KMS-11 (cell line): Measurements from ENCODE around the gene ANKRD1.

Experiments used
- H2AFZ ChIP-seq: fragments of 200-600 bp; sonication (generic); 2 replicates; pipeline ENCODE4 v1.6.1; 2016; ENCODE audit warnings: antibody characterized with exemption, mixed run types, low read depth
- H3K27ac ChIP-seq: fragments of 200-600 bp; sonication (generic); 2 replicates; pipeline ENCODE4 v1.6.1; 2016; ENCODE audit warnings: mild to moderate bottlenecking, mixed run types
- H3K27me3 ChIP-seq: fragments of 200-600 bp; sonication (generic); 2 replicates; pipeline ENCODE4 v1.6.1; 2017; ENCODE audit warnings: mild to moderate bottlenecking, low read depth, mixed run types, moderate library complexity; ENCODE audit not compliant: insufficient read depth
- H3K36me3 ChIP-seq: fragments of 200-600 bp; sonication (generic); 2 replicates; pipeline ENCODE4 v1.6.1; 2017; ENCODE audit warnings: mild to moderate bottlenecking, mixed run types; ENCODE audit not compliant: insufficient read depth
- H3K4me1 ChIP-seq: fragments of 200-600 bp; sonication (generic); 2 replicates; pipeline ENCODE4 v1.6.1; 2016; ENCODE audit warnings: mild to moderate bottlenecking, low read depth, mixed run types; ENCODE audit not compliant: poor library complexity, severe bottlenecking
- H3K4me2 ChIP-seq: fragments of 200-600 bp; sonication (generic); 2 replicates; pipeline ENCODE4 v1.7.0; 2016; ENCODE audit warnings: mild to moderate bottlenecking, mixed run types
- H3K4me3 ChIP-seq: fragments of 200-600 bp; sonication (generic); IDR thresholded peaks from 2 replicates; pipeline ENCODE4 v1.6.1; 2017; ENCODE audit warnings: low read depth, low read length, mixed read lengths; ENCODE audit not compliant: insufficient read depth
- H3K79me2 ChIP-seq: fragments of 200-600 bp; sonication (generic); 2 replicates; pipeline ENCODE4 v1.6.1; 2016; ENCODE audit warnings: low read depth, mixed run types; ENCODE audit not compliant: insufficient read depth
- H3K9ac ChIP-seq: fragments of 200-600 bp; sonication (generic); 2 replicates; pipeline ENCODE4 v1.6.1; 2016; ENCODE audit warnings: mild to moderate bottlenecking, mixed run types
- H4K20me1 ChIP-seq: fragments of 200-600 bp; sonication (generic); 2 replicates; pipeline ENCODE4 v1.6.1; 2016; ENCODE audit warnings: mild to moderate bottlenecking, mixed run types; ENCODE audit not compliant: insufficient read depth
- TF ChIP-seq, protein P1 (sequence below): fragments of 200-600 bp; sonication (generic); conservative IDR thresholded peaks from 2 replicates; pipeline ENCODE4 v1.6.1; 2017; ENCODE audit warnings: low read depth, mild to moderate bottlenecking, antibody characterized with exemption, low read length, moderate library complexity, mixed read lengths

Gene ANKRD1

GRCh38 chr10:90939116-90939515 is 18.2 kb upstream of the ANKRD1 start:
- no peaks in the 10 kb centered on the region for H3K36me3 ChIP-seq
- H3K79me2 ChIP-seq, result no peaks in the 10 kb centered on the region
- TF ChIP-seq, protein P1, sequence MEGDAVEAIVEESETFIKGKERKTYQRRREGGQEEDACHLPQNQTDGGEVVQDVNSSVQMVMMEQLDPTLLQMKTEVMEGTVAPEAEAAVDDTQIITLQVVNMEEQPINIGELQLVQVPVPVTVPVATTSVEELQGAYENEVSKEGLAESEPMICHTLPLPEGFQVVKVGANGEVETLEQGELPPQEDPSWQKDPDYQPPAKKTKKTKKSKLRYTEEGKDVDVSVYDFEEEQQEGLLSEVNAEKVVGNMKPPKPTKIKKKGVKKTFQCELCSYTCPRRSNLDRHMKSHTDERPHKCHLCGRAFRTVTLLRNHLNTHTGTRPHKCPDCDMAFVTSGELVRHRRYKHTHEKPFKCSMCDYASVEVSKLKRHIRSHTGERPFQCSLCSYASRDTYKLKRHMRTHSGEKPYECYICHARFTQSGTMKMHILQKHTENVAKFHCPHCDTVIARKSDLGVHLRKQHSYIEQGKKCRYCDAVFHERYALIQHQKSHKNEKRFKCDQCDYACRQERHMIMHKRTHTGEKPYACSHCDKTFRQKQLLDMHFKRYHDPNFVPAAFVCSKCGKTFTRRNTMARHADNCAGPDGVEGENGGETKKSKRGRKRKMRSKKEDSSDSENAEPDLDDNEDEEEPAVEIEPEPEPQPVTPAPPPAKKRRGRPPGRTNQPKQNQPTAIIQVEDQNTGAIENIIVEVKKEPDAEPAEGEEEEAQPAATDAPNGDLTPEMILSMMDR, result no peak
- H3K4me3 ChIP-seq, result no peak overlapping the region
- no peak overlapping the region for H2AFZ ChIP-seq
- H3K9ac ChIP-seq, result no peak overlapping the region
- no peaks in the 10 kb centered on the region for H3K4me1 ChIP-seq
- no peaks in the 10 kb centered on the region for H4K20me1 ChIP-seq
- no peak overlapping the region for H3K4me2 ChIP-seq
- no peaks in the 10 kb centered on the region for H3K27me3 ChIP-seq
- no peak overlapping the region for H3K27ac ChIP-seq

DNA sequence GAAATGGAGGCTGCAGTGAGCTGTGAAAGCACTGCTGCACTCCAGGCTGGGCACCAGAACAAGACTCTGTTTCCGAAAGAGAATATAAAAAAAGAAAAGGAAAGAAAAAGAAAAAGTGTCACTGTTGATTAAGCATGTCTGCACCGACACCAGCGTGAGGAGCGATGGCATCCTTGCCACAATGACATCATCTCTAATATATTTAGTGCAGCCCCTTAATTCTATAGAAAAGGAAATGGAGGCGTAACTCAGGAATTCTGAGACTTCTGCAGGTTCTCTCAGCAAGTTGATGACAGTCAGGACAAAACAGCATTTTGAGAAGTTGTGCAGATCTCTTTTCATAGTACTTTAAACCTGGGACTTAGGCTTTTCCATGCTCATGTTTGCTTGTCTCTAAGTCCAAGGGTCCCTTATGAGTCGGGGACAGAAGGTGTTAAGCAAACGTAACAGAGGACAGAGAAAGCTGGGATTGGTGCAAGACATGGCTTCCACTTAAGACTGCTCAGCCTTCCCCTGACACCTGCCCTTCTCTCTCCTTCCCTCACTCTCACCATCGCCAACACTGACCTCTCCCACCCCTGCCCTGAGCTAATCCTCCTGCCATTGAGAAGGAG is 16.9 kb upstream of the ANKRD1 start:
- no peaks in the 10 kb centered on the region for H3K79me2 ChIP-seq
- H3K36me3 ChIP-seq, result no peaks in the 10 kb centered on the region
- H4K20me1 ChIP-seq, result no peaks in the 10 kb centered on the region
- no peaks in the 10 kb centered on the region for H3K4me1 ChIP-seq
- no peak overlapping the region for H3K27ac ChIP-seq
- H2AFZ ChIP-seq, result no peak overlapping the region
- no peak overlapping the region for H3K9ac ChIP-seq
- TF ChIP-seq, protein P1, result no peak
- no peak overlapping the region for H3K4me3 ChIP-seq
- H3K27me3 ChIP-seq, result no peaks in the 10 kb centered on the region
- no peak overlapping the region for H3K4me2 ChIP-seq

DNA sequence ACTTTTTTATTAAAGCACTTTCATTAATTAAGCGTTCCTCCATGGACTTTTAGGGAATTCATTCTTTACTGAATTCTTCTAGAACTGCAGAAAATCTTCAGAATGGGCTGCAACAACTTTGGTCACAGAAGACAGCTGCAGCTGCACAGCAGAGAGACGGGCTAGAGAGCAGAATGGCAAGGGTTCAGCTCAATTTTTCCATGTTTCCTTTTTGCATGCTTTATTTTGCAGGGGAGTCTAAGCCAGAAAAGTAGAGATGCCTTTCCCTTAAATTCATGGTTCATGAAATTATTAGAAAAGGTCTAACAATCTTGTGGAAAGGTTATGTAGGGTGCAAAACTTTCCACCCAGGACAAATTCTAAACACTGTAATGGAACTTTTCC is 15.4 kb upstream of the ANKRD1 start:
- H3K4me2 ChIP-seq, result no peak overlapping the region
- no peak overlapping the region for H3K9ac ChIP-seq
- no peaks in the 10 kb centered on the region for H3K36me3 ChIP-seq
- TF ChIP-seq, protein P1, result no peak
- no peaks in the 10 kb centered on the region for H3K4me1 ChIP-seq
- no peaks in the 10 kb centered on the region for H3K79me2 ChIP-seq
- H3K4me3 ChIP-seq, result no peak overlapping the region
- H4K20me1 ChIP-seq, result no peaks in the 10 kb centered on the region
- no peak overlapping the region for H3K27ac ChIP-seq
- H2AFZ ChIP-seq, result no peak overlapping the region
- no peaks in the 10 kb centered on the region for H3K27me3 ChIP-seq

- Histone ChIP-seq H3K79me2 (no peaks in the 10 kb centered on the region), H2AFZ (no peak overlapping the region), H3K36me3 (no peaks in the 10 kb centered on the region), H3K27ac (no peak overlapping the region), H3K9ac (no peak overlapping the region), H3K4me3 (no peak overlapping the region), H3K4me1 (no peaks in the 10 kb centered on the region), H3K4me2 (no peak overlapping the region), H4K20me1 (no peaks in the 10 kb centered on the region), H3K27me3 (no peaks in the 10 kb centered on the region)
- TF ChIP-seq, protein P1, result no peak
These were observed 14.8 kb upstream of the ANKRD1 start for GRCh38 chr10:90935581-90936275.
